Measurements from ENCODE around the gene MTX3. TPM values are rescaled to one million over a fixed set of nuclear protein-coding genes. Genes with fewer than 3 reads are reported as not detected.

The MTX3 gene
- polyA plus RNA-seq, 4 donors, result 21.4 to 30.3 (median 27.6) TPM

GRCh38 chr5:79936646-79937216, 54.3 kb downstream of the MTX3 start:
- no peak for DNase-seq (ENCODE audit: low read depth in 4 of 4, low spot score in 3 of 4)

GRCh38 chr5:79936002-79936645, 54.9 kb downstream of the MTX3 start:
- no peak for DNase-seq (ENCODE audit: low read depth in 4 of 4, low spot score in 3 of 4)

DNA sequence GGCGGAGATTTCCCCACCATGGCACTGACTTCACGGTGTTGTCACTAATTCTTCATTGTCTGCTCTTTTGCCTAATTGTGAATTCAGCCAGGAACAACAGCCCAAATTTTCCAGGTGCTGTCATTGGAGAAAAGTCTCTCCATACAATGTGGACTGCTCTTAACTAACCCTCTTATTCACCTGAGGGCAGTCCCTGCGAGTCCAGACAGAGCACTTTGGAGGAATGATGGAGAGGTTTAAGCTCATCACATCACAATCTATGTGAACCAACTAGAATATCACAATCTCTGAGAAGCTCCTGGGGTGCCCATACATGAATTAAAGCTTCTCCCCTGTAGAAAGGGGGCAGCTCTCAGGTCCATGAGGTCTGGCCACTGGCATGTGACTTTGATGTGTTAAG, 56.4 kb downstream of the MTX3 start:
- DNase-seq (ENCODE audit: low read depth in 4 of 4, low spot score in 3 of 4), result no peak

DNA sequence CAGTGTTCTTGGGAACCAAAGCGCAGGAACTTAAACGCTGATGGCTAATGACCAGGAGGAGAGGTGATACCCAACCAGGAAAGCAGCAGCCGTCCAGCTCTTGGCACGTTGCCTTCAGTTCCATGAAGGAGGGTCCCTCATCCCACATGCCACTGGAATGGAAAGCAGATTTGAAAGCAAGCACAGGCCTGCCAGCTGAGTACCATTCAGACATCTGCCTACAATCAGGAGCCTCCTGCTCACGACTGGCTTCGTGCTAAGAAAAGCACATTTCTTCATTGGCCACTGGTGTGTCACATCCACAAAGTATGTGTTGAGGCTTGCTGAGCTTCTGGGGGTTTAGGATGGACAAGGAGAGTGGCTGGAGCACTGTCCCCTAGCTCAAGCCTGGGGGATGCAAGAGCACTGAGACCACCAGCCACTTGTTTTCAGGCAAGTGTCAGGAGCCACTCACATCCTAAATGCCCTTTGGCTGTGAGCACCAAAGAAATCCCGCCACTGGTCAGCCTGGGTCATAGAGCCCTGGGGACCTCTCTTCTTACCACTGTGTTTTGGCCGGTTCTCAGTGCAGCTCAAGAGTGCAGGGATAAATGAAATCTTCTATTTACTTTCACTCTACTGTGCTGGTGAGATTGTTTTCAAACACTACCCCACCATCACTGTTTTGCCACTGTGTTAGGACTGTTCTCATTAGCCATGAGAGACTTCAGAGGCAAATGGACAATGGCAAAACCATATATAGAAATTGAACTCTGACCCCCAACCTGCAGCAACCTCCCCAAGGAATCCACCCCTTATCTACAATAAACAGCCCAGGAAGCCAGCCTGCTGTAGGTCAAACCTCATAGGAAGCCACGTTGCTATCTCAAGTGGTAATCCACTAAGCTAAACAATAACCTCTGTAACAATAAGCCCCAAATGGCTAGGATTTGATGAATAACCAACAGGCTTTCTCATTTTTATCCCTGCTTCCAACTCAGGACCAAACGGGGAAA, 58.3 kb downstream of the MTX3 start:
- DNase-seq (ENCODE audit: low read depth in 4 of 4, low spot score in 3 of 4), result no peak

GRCh38 chr5:79931866-79932265, 59.2 kb downstream of the MTX3 start:
- DNase-seq (ENCODE audit: low read depth in 4 of 4, low spot score in 3 of 4), result no peak

DNA sequence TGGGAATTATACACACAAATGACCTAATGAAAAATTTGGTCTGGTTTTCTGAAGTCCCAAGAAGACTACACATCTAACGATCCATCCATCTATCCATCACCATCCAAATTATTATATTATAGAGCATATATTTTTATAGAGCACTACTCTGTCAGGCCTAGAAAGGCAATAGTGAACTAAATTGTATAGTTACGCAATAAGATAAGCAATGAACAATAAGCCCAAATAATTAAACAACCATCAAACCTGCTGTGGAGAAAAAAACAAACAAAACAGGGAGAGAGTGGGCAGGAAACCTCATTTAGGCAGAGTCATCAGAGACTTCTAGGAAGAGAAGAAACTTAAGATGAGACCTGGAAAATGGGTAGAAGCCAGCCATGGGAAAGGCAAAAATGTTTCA, 59.7 kb downstream of the MTX3 start:
- no peak for DNase-seq (ENCODE audit: low read depth in 4 of 4, low spot score in 3 of 4)

DNA sequence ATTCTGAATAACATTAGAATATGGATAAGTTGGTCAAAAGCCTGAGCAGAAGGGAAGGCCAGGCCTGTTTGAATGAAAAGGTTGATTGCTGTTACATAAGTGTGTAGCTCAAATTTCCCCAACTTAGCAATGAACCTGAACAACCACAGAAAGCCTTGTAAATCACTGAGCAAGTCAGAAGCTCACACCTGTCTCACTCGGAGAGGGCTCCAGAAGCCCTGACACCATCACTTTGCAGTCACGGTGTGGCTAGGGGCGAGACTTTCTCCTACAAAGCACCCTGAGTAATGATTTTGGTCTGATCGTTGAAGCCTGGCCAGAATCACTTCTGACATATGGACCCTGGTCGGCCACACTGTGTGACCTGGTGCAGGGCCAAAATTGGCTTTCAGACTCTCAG, 62.0 kb downstream of the MTX3 start:
- peak in 1 of 4 donors; percentile 7 for DNase-seq (ENCODE audit: low read depth in 4 of 4, low spot score in 3 of 4)

Other genes starting within 250 kb of the MTX3 start
- gene THBS4, start 44.1 kb upstream of the MTX3 start, polyA plus RNA-seq (ENCODE audit: insufficient read length in 4 of 4), result 10 to 100 TPM; 11.1 to 18.1 (median 13.5) TPM

Data from right renal pelvis (tissue), 4 donors.